OCI-M2 (cell line): ENCODE measurements around the gene MAG.
"Not testable (repeated sequence)": the region's sequence is repeated elsewhere in the genome, so short reads cannot be mapped to it uniquely, and the experiment has no call there.

Source experiments
- DNase-seq: peaks from one replicate; lab custom pipeline; 2025; ENCODE audit not compliant: unreplicated experiment; lab: John Stamatoyannopoulos, UW

MAG gene

DNA sequence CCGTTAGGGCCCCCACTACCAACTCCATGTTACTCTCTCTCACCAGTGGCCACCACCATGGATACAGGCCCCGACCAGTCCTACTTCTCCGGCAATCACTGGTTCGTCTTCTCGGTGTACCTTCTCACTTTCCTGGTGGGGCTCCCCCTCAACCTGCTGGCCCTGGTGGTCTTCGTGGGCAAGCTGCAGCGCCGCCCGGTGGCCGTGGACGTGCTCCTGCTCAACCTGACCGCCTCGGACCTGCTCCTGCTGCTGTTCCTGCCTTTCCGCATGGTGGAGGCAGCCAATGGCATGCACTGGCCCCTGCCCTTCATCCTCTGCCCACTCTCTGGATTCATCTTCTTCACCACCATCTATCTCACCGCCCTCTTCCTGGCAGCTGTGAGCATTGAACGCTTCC is 66.9 kb downstream of the MAG start:
- DNase-seq = not testable (repeated sequence)

- DNase-seq = not testable (repeated sequence)
Observed at GRCh38 chr19:35359395-35359794, 67.4 kb downstream of the MAG start.

- not testable (repeated sequence) for DNase-seq
Observed at GRCh38 chr19:35360081-35360480, 68.1 kb downstream of the MAG start.

DNA sequence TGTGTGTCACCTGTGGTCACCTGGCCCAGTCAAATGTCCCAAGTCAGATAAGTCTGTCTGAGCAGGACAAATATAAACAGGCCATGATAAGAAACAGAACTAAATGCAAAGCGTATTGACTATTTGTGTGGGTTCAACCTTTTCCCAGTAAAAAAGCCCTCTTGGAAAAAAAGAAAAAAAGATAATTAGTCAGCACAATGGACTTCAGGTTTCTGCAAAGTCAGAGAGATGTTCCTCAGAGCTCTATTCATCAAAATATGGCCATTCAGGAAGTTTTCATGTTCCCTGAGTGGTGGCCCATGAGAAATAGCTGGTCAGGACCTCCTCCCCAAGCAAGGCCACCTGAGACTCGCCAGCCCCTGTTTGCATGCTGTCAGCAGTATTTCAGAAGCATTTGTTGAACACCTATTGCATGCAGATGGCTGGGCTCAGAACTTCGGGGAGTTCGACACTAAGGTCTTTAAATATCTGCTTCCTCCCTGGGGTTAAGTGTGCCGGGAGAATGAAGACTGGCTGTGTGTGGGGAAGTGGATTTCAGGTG is 69.0 kb downstream of the MAG start:
- DNase-seq = no peak

- DNase-seq = no peak
Observed at GRCh38 chr19:35362261-35363000, 70.5 kb downstream of the MAG start.

- no peak for DNase-seq
Observed at GRCh38 chr19:35363001-35363590, 71.1 kb downstream of the MAG start.
